ENCODE results near the gene POFUT2.

DNA sequence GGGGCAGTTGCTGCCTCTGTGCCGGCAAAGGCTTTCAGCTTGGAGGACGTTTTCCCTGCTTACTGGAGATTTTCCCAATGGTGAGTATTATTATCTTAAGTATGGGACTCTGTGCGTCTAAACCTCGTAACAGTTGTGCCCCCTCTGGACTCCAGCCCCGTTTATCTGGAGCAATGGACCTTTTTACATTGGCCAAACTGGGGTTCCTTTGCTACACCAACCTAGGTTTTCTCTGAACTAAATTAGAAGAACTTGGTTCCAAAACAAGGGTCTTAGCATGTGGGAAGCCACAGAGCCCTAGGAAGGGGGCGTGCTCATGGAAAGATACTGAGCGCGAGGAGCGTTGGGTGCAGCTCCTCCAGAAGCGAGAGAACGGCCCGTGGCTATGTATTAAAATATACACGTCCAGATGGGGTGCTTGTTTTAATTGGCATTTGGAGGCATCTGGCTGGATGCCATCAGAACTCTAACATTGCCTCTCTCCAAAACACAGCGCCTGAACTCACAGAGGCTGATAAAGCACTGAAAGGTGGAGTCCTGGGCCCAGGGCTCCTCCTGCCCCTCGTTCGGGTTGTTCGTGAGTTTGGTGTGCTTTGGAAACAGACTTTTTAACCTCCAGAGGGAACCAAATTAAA is 28.4 kb downstream of the POFUT2 start:
- TF ChIP-seq, protein P1, sequence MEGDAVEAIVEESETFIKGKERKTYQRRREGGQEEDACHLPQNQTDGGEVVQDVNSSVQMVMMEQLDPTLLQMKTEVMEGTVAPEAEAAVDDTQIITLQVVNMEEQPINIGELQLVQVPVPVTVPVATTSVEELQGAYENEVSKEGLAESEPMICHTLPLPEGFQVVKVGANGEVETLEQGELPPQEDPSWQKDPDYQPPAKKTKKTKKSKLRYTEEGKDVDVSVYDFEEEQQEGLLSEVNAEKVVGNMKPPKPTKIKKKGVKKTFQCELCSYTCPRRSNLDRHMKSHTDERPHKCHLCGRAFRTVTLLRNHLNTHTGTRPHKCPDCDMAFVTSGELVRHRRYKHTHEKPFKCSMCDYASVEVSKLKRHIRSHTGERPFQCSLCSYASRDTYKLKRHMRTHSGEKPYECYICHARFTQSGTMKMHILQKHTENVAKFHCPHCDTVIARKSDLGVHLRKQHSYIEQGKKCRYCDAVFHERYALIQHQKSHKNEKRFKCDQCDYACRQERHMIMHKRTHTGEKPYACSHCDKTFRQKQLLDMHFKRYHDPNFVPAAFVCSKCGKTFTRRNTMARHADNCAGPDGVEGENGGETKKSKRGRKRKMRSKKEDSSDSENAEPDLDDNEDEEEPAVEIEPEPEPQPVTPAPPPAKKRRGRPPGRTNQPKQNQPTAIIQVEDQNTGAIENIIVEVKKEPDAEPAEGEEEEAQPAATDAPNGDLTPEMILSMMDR (IDR thresholded peaks at IDR 0.05; ENCODE audit: low read length), result no peak
- TF ChIP-seq EZH2 (IDR thresholded peaks at IDR 0.05; ENCODE audit: borderline replicate concordance, low read length), result no peak

Data from OCI-LY1 (cell line).